ENCODE results near the gene WAS.
"Not testable (repeated sequence)": the region's sequence is repeated elsewhere in the genome, so short reads cannot be mapped to it uniquely, and the experiment has no call there.

The WAS gene

DNA sequence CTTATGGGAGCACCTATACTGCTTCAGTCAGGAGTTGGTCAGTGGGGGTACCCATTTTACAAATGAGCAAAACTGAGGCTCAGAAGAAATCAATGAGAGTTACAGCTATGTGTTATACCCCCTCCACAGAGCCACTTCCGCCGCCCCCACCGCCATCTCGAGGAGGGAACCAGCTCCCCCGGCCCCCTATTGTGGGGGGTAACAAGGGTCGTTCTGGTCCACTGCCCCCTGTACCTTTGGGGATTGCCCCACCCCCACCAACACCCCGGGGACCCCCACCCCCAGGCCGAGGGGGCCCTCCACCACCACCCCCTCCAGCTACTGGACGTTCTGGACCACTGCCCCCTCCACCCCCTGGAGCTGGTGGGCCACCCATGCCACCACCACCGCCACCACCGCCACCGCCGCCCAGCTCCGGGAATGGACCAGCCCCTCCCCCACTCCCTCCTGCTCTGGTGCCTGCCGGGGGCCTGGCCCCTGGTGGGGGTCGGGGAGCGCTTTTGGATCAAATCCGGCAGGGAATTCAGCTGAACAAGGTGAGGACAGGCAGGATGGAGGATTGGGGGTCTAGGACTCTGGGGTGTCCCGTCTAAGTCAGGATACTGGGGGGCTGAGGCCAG lies 5.0 kb downstream of the WAS start:
- DNase-seq, result no peak

DNA sequence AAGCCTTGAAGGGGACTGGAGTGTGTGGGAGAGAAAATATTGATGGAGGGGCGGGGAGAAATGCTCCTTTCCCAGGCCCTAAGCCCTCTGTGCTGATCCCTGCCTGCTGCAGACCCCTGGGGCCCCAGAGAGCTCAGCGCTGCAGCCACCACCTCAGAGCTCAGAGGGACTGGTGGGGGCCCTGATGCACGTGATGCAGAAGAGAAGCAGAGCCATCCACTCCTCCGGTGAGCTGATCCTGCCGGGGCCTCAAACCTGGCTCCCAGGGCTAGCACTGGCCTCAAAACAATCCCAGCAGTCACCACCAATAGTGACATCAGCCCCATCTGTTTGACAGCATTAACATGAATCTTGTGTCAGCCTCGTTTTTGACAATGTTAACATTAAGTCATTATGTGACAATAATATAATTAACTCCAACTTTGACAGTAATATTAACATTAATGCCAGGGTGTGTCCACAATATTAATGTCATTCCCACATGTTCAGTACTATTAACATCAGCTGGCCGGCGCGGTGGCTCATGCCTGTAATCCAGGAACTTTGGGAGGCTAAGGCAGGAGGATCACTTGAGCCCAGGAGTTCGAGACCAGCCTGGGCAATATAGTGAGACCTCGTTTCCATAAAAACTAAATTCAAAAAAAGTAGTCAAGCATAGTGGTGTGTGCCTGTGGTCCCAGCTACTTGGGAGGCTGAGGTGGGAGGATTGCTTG lies 5.8 kb downstream of the WAS start:
- no peak for DNase-seq

DNA sequence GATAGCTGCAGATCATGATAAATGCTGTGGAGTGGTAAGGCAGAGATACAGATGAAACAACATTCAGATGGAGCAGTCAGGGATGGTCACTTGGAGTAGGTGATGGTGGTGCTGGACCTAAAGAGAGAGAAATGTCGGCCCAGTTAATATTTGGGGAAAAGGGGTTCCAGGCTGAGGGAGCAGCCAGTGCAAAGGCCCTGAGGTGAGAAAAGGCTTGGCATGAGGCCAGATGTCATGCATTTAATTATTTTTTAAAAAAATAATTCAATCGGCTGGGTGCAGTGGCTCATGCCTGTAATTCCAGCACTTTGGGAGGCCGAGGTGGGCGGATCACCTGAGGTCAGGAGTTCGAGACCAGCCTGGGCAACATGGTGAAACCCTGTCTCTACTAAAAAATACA lies 8.1 kb downstream of the WAS start:
- not testable (repeated sequence) for DNase-seq

DNA sequence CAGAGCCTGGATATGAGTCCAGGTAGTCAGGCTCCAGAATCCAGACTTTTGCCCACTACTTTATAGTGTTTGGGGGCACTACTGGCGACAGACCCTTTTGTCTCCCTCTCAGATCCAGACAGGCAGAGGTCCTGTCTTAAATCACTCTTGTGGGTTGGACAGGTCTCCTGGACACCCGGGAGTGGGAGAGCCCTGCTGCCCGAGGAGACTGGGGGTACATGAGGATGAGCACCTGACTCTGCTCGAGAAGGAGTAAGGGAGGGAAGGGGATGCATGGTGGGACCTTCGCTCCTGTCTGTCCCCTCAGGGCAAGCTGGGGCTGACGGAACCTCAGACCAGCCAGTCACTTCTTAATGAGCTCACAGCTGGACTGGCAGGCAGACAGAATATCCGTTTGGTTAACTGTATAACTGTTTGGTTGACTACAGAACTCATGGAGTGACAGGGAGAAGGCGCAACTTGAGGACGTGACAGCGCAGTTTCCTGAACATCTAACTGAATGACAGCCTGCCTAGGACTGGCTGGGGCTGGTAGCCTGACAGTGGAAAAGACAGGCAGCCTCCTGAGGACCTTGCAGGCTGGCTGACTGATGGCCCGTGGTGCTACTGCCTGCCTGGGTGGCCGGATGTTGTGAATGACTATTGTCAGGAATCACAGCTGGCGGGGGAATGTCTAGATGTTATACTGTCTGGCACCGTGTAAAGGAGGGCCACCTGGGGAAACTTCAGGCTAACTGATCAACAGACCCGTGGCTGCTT lies 11.4 kb downstream of the WAS start:
- DNase-seq, result no peak

DNA sequence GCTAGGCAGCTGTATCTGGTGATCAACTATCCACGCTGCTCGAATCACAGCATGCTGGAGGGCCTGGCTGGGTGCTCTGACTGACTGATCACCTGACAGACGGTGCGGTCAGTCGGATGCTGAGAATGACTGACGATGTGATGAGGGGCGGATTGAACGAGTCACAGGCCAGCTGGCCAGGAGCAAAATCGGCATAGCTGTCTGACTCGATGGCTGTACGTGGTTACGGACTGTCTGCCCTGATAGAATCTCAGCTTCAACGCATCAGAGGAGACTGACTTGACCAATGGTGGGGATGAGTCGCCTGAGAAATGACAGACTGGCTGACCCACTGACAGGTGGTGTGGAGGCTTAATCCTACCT lies 11.9 kb downstream of the WAS start:
- DNase-seq, result no peak

DNA sequence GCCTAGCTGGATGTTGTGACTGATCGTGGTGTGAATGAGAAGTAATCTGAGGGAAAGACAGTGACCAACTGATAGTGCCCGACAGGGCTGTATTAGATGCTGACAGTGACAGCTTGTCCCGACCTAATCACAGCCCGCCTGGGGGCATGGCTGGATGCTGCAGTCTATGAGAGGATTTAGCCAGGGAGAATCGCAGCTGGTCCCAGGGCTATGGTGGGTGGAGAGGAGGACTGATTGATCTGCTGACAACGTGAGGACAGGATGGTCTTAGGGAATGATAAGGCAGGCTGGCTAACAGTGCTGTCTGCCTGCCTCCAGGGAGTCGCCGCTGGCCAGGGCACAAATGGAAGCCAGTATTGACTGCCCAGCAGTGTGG lies 12.3 kb downstream of the WAS start:
- no peak for DNase-seq

DNA sequence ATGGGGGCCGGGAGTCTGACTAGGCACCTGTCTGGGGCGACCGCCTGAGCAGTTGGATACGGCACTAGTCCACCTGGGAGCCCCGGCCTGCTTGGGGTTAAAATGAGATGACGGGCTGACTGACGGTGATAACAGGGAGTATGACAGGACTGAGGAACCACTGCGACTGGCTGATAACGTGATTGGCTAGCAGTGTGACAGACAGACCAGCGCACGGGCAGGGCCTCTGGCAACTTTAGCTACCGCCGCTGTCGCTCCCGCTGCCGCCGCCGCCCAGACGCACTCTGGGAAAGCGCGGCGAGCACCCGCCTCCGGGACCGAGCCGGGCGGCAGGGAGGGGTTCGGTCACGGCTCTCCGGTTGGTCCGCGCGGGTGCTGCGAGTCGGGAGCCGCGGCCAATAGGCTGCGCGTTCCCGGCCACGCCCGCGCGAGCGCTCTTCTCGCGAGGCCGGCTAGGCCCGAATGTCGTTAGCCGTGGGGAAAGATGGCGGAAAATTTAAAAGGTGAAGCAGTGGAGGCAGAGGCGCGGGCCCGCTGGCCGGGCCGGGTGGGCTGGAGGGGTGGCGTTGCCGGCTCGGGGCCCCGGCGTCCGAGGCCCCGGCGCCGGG lies 12.8 kb downstream of the WAS start, which contains the start of gene SUV39H1:
Gene SUV39H1, plus strand, starts transcription at position 434 of the 608 bp plus-strand sequence. Its CDS starts 51 bp downstream, at position 485.
- peak; percentile 91 for DNase-seq

DNA sequence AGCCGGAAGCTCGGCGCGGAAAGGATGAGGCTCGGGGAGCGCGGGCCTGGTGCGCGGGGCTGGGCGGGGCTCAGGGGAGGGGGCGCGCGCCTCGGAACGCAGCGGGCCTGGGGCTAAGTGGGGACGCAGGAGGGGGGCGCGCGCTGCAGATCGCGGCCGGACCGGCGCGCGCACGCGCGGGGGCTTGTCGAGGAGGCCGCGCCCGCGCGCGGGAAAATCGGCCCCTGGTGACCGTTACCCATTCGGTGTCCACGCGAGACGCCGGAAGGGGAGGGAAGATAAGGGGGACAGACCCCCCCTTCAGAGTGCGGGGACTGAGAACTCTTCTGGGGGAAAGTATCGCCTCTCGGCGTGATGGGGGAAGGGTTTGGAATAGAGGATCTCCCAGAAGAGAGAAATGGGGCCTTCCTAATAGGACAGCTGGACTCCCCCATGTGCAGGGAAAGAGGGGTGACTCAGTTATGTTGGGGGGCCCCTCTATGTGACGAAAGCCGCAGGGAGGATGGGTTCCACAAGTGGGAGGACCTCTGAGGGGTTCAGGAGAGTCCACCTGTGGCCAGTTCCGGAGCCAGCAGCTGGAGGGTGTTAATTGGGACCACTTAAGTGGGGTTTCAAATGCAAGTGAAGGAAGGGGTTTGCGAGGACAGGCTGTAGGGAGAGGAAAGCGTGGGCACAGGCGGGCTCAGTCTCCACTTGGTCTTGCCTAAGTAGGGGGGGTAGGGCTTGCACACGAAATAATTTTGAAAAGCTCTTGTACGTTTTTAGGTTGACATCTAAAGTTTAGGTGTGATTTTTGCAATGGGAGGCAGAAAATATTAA lies 13.5 kb downstream of the WAS start:
- peak; percentile 74 for DNase-seq

DNA sequence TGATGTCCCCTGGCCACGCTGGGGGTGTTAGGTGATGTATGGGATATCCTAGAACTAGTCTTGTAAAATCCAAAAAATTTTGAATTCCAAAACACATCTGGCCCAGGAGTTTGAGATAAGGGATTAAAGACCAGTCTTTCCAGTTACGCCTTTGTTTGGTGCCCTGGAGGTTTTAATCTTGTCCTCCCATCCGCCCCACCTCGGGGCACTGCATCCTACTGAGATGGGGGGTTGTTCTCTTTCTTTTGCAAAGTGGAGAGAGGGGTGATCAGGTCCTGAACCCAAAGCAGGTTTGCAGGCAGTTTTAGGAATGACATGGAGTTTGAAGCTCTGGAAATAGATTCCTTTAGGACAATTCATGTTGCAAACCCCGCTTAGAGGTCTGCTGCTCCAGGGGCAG lies 14.7 kb downstream of the WAS start:
- DNase-seq, result peak; percentile 25

DNA sequence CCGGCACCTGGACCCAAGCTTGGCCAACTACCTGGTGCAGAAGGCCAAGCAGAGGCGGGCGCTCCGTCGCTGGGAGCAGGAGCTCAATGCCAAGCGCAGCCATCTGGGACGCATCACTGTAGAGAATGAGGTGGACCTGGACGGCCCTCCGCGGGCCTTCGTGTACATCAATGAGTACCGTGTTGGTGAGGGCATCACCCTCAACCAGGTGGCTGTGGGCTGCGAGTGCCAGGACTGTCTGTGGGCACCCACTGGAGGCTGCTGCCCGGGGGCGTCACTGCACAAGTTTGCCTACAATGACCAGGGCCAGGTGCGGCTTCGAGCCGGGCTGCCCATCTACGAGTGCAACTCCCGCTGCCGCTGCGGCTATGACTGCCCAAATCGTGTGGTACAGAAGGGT lies 16.6 kb downstream of the WAS start:
- DNase-seq, result no peak

DNA sequence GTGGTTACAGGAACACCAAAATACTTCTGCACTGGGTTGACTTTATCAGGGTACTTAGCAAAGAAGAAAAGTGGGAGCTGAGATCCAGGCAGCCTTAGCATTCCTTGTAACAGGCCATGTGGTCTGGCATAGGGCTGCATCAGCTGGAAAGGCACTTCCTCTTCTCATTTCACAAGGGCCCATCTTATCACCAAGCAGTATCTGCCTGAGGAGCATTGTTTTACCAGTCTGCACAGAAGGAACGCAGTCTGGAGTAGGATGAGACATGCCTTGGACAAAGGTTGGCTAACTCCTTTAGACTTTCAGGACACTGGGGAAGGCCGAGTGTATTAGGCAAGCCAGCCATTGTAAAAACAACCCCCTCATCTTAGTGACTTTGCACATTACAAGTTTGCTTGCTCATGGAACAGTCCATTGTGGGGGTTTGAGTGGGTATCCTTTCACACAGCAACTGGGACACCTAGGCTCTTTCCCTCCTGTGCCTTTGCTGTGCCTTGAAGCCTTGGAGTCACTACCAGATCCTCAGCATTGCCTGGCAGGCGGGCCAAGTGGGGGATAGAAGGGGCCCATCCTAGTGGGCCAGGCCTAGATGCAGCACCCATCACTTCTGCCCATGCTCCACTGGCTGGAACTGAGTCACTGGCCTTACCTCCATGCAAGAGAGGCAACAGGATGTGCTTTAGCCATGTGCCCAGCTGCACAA lies 17.5 kb downstream of the WAS start:
- DNase-seq, result peak; percentile 27

DNA sequence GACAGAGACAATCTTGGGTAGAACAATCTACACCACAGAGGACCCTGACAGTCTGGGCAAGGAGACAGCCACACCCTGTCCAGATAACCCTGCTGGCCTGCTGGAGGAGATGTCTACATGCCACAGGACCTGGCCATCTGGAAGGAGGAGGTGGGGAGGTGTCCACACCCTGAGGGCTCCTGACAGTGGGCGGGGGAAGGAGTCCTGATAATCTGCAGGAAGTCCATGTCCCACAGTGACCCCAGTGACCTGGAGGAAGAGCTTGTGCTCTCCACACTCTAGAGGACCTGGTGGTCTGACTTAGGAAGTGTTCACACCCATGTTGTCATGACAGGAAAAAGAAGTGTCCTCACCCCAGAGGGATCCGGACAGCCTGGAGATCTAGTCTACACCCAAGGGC lies 18.4 kb downstream of the WAS start:
- peak; percentile 75 for DNase-seq

DNA sequence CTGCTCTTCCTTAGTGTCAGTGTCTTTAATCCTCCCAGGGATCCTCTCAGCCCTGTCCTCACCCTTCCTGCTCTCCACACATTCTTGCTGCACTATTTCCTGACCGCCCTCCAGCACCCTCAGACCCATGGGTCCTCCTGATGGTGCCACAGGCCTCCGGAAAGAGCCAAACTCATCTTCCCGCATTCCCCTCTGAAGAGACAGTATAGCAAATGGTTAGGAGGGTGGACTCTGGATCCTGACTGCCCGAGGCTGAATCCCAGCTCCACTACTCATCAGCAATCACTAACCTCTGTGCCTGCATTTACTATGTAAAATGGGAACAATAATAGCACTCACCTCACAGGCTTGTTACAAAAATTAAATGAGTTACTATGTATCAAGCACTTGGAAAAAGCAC lies 19.1 kb downstream of the WAS start:
- no peak for DNase-seq

DNA sequence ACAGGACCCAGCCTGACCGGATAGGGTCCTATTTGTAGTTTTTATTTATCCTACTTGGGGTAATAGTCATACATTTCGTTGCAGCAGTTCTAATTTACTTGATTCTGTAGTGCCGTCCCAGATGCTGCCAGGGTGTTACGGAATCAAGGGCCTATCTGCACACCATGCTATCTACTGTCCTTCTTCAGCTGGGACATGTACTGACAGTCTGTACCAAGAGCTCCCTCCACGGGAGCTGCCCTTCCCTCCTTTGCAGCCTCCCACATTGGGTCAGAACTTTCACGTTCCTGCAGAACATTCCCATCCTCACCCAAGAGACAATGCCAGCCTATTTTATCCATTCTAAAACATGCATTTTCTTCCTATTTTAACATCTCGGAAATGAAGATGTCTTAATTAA lies 19.6 kb downstream of the WAS start:
- DNase-seq, result no peak

DNA sequence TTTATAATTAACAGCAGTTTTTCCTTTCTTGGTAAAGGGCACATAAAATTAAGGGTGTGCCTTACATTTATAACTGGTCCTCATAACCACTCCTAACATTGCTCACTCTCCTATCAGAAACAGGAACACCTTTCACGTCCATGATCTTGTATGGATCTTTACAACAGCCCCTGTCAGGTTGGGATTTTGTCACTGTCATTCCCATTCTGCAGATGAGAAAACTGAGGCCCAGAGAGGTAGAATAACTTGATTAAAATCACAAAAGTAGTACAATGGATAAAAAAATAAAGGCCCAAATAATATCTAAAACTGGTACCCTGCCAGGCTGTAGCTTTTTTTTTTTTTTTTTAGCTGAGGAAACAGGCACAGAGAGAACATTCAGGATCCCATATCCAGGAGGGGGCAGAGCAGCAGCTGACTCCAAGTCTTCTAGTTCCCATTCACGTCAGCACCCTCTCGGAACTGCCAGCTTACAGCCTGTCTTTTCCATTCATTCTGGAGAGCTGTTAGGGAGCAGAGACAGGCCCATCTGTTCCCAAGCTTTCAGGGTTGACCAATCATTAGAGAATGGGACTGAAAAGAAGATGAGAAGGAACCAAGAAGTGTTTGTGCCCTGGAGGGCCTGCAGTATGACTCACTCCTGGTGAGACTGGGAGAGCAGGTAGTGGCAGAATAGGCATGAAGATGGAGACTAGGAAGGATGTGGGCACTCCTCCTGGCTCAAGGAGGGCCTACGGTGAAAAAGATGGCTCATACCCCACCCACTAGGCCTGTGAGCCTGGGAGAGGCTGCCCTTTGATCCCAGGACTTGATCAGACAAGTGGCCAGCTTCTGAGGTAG lies 20.3 kb downstream of the WAS start:
- no peak for DNase-seq

DNA sequence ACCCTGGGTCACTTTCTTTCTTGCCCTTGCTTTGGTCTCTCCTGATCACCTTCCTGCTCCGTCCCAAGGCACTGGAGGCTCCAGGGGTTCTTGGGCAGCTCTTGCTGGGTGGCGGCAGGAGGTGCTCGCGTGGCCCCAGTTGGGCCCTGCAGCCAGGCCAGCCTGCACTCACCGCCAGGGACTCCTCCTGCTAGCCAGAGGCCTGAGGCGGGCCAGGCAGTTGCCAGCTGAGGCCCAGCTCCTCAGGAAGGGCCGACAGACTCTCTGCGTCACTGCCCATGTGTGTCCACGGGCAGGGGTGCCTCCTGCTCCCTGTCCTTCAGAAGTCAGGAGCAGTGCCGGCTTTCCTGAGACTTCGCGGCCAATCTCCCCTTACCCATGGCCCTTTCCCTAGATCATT lies 22.3 kb downstream of the WAS start:
- no peak for DNase-seq

DNA sequence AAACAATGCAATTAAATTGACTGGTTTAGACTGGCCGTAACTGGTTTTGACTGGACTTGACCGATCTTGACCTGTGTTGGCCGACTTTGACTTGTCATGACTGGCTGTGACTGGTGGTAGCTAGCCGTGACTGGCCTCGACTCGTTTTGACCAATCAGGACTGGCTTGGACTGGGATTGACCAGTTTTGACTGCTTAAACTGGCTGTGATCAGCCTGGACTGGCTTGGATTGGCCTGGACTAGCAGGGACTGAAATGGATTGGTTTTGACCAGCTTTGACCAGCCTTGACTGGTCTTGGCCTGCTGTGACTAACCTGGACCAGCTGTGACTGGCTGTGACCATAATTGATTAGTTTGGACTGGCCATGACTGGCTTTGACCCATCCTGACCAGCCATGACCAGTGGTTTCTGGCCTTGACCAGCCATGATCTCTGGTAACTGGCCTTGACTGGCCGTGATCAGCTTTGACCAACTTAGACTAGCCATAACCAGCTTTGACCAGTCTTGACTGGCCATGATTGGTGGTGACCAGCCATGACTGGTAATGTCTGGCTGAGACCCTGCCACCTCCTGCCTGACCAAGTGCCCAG lies 26.0 kb downstream of the WAS start:
- DNase-seq, result no peak

DNA sequence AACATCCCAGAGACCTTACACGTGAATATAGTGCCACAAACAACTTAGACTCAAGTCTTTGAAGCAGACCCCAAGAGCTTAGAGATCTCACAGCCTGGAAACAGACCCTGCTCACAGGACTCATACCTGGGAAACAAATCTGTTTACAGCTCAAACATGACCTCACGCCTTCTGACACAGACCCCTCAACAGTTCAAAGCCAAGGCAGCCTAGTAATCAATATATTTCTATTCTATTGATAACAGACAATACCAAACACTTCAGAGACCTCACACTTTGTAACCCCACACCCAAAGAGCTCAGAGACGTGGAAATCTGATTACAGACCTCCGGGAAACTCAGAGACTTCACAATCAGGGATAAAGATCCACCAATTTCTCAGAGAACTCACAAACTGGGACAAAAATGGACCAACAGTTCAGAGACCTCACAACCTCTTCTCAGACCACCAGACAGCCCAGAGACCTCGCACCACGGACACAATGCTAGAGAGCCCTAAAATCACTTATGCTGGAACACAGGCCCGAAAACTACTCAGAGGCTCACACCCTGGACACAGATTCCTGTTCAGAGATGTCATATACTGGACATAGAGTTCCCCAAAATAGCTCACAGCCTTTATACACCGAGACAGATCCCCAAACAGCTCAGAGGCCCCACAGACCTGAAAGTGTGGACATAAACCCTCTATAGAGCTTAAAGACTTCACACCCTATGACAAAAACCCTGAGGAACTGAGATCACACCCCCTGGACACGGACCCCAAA lies 27.7 kb downstream of the WAS start:
- no peak for DNase-seq

DNA sequence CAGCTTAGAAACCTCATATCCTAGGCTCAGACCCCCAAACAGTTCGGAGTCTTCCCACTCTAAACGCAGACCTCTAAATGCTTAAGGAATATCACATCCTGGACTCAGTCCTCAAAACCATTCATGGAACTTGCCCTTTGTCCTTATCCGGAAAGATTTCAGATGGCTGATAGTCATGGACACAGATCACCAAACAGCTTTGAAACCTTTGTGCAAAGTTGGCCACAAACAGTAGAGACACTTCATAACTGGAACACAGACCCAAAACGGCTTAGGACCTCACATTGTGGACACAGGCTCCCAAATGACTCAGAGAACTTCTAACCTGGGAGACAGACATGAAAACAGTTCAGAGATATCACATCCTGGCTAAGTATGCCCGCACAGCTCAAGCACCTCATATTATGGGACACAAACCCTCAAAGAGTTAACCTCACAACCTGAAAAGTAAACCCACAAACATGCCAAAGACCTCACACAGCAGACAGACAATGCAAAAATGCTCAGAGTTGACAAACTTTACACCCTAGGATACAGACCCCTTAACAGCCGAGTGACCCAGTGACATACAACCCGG lies 28.4 kb downstream of the WAS start:
- no peak for DNase-seq

DNA sequence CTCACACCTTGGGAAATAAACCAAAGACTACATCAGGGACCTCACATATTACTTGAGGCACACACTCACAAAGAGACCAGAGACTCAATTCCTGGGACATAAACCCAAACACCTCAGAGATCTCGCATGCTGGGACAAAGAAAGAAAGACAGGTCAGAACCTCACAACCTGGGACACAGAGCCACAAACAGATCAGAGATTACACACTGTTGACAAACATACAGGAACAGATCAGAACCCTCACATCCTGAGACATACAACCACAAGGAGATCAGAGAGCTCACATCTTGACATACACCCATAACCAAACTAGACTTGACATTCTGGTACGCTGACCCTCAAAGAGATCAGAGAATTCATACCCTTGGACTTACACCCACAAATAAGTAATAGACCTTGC lies 30.2 kb downstream of the WAS start:
- DNase-seq, result no peak
